Stimulated activated CD8-positive, alpha-beta memory T cell treated with anti-CD3 and anti-CD28 coated beads, Interleukin-4, amount 100 ng/mL, for 1 hour (primary cell): ENCODE results near the gene BICDL2.

Experiments
- DNase-seq, 2 donors: peaks; one replicate each; pipeline ENCODE4 v3.0.0-alpha.2; 2020; ENCODE audit warnings: low read depth in 2 of 2, low spot score in 1 of 2

Gene BICDL2

DNA sequence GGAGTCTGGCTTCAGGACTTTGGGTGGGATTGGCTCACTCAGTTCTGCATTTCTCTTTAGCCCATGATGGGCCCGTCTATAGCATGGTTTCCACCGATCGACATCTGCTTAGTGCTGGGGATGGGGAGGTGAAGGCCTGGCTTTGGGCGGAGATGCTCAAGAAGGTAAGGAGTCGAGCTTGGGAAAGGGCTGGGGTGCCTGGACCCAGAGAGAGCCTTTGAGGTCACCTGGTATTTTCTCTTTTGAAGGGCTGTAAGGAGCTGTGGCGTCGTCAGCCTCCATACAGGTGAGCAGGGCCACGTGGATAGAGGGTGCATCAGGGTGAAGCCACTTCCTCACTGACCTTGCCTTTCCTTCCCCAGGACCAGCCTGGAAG, 10.8 kb downstream of the BICDL2 start:
- DNase-seq: no peak

DNA sequence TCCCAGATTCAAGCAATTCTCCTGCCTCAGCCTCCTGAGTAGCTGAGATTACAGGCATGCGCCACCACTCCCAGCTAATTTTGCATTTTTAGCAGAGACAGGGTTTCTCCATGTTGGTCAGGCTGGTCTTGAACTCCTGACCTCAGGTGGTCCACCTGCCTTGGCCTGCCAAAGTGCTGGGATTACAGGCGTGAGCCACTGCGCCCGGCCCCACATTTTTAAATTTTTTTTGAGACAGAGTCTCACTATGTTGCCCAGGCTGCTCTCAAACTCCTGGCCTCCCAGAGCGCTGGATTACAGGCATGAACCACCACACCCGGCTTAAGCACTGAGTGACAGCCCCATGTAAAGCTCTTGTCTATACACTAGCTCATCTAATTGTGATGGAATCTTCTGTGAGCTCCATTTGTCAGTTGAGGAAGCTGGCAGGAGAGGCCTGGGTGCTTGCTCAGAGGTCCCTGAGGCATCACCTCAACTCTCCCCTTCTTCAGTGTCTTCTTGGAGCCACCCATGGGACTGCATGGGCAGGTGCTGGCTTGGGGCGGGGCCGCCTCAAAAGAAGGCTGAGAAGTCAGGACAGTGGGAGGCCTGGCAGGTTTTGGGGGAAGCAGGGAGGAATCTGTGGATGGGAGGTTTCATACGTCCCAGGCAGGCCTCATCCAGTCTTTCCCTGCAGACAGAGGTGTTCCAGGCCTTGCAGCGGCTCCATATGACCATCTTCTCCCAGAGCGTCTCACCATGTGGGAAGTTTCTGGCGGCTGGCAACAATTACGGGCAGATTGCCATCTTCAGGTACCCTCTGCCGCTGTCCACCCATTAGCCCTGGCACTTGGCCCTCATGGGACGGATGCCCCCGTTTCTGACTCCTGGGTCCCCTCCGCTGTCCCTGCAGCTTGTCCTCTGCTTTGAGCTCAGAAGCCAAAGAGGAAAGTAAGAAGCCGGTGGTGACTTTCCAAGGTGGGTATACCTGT, 11.4 kb downstream of the BICDL2 start:
- DNase-seq: no peak

DNA sequence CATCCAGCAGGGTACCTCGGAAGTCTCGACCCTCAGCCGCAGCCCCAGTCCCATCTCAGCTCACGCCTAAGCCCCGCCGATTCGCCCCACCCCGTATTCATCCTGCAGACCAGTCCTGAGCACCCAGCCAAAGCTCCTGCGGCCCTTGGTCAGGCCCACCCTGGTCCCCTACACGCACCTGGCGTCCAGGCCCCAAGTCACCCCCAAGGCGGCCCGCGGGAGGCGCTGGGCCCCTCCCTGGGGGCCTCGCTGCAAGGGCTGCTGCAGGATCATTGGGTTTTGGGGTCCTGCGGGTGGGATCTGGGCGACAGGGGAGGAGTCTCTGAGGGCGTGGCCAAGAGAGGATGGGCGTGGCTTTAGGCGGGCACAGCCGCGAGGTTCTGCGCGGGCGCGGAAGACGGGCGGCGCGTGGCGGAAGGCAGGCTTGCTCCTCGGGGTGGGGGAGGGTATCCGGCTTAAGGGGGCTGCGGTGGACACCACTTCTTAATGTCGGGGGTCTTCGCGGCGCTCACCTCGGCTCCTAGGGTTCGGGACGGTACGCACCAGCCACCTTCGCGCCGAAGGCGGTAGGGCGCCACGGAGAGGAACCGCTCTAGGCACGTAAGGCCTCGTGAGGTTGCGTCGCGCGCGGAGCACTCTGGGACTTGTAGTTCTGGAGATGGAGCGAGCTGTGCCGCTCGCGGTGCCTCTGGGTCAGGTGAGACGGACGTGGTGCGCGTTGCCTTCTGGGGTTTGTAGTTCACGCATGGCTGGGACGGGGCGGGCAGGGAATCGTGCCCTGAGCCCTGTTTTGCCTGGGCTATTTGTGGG, 12.9 kb downstream of the BICDL2 start, which contains the start of the genes HCFC1R1 and THOC6:
HCFC1R1 (minus strand) TSS at position 274 of the 810 bp plus-strand sequence; CDS start at position 273, 1 bp downstream.
THOC6 (plus strand) TSS at position 367 of the 810 bp plus-strand sequence; CDS start at position 659, 292 bp downstream.
- peak; percentile 83 to 88 for DNase-seq

DNA sequence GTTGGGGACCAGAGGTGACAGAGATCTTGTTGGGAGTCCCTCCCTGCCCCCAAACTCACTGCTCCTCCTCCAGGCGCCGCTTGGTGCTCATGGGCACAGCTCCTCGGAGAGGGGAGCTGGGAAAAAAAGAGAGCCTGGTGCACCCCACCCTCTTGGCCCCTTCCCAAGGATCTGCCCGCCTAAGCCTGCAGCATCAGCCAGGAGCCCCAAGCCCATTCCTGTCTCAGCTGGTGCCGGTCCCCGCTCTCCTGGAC, 13.4 kb downstream of the BICDL2 start:
- DNase-seq: no peak

DNA sequence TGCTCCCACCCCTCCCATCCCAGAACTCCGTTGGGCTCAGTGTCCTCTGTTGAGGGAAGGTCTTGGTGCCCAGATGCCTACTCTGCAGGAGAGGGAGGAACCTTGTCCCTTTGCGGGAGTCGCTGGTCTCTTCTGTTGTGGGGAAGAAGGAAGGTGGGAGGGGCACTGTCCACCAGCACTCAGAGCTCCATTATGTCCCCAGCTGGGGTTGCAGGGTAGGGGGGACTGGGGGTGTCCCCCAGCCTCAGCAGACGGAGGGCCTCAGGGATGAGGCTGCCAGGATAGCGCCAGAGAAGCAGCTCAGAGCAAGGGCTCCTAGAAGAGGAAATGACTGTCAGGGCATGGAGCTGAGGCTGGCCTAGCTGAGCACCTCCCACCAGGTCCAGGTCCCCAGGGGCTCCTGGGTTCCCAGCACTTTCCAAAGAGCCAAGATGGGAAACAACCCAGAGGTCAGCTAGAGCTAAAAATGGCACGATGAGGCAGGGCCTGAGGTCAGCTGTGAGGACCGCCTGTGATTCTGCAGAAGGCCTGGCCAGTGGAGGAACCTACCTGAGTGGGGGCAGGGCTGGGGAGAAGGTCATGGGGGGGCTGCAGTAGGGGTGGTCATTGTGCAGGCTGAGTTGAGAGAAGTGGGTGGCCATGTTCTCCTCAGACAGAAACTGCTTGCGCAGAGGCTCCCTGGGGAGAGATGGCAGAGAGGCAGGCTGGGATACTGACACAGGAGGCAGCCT, 13.9 kb downstream of the BICDL2 start:
- no peak for DNase-seq

DNA sequence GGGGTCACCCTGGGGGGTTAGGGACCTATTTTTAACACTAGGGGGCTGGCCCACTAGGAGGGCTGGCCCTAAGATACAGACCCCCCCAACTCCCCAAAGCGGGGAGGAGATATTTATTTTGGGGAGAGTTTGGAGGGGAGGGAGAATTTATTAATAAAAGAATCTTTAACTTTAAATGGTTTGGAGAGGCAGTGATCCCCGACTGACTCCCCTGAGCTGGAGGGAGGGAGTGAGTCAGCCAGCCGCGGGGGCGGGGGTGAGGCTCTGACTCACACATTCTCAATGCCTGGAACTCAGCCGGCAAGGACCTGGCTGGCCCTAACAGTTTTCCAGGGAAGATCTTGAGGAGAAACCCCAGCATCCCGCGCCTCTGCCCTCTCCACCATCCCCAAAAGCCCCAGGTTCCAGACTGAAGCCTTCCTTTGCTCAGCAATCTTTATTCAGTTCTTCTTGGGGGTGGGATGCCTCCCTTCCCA, 14.5 kb downstream of the BICDL2 start:
- DNase-seq: peak; percentile 69 to 76

DNA sequence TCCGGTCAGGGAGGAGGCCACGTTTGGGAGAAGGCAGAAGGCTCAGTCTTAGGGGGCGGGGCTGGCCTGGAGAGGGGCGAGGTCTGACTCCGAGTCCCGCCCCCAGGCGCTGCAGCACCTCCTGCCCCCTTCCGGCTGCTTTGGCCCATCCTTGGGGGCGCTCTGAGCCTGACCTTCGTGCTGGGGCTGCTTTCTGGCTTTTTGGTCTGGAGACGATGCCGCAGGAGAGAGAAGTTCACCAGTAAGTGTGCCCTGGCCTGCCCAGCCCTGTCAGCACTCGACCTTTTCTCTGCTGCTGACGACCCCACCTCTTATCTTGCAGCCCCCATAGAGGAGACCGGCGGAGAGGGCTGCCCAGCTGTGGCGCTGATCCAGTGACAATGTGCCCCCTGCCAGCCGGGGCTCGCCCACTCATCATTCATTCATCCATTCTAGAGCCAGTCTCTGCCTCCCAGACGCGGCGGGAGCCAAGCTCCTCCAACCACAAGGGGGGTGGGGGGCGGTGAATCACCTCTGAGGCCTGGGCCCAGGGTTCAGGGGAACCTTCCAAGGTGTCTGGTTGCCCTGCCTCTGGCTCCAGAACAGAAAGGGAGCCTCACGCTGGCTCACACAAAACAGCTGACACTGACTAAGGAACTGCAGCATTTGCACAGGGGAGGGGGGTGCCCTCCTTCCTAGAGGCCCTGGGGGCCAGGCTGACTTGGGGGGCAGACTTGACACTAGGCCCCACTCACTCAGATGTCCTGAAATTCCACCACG, 15.1 kb downstream of the BICDL2 start:
- peak in 1 of 2 donors; percentile 61 for DNase-seq

DNA sequence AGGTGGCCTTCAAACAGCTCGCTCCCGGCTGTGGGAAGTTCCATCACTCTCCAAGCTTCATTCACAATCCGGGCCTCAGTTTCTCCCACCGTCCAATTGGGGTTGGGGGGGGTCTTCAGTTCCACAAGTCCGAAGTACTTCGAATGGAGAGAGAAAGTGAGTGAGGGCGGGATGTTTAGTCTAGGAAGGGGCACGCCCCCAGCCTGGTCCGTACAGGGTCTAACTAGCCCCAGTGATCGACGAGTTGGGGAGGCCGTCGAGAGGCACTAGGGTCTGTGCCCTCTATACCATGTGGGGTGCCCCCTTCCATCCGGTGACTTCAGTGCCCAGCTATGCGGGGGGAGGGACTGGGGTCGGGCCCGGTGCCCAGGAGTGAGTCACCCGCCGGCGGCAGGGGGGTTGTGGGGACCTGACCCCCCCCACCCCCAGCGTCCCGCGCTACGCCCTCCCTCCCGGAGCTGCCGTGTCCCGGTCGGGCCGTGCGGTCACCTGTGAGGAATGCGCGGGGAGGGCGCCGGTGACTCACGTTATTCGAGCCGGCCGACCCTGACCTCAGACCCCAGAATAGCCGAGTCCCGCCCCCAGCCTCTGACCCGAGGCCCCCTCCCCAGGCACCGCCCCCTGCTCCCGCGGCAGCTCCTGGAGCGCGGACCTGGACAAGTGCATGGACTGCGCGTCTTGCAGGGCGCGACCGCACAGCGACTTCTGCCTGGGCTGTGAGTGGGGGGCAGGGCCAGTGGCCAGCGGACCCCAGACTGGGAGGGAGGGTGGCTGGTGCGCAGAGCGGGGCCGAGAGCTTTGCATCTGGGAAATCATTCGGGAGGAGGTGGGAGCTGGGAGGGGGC, 15.9 kb downstream of the BICDL2 start:
- DNase-seq: peak; percentile 49 to 55

DNA sequence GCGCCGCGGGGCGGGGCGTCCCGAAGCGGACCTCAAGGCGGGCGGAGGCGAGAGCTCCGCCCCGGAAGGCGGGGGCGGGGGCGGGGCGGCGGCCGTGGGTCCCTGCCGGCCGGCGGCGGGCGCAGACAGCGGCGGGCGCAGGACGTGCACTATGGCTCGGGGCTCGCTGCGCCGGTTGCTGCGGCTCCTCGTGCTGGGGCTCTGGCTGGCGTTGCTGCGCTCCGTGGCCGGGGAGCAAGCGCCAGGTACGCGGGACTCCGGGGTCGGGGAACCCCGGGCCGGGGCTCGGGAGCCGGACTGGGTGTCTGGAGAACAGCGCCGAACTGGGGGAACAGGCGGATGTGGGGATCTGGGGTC, 16.5 kb downstream of the BICDL2 start, which contains the start of gene TNFRSF12A:
TNFRSF12A (plus strand) TSS at position 122 of the 357 bp plus-strand sequence; CDS start at position 152, 30 bp downstream.
- DNase-seq: peak in 1 of 2 donors; percentile 36

DNA sequence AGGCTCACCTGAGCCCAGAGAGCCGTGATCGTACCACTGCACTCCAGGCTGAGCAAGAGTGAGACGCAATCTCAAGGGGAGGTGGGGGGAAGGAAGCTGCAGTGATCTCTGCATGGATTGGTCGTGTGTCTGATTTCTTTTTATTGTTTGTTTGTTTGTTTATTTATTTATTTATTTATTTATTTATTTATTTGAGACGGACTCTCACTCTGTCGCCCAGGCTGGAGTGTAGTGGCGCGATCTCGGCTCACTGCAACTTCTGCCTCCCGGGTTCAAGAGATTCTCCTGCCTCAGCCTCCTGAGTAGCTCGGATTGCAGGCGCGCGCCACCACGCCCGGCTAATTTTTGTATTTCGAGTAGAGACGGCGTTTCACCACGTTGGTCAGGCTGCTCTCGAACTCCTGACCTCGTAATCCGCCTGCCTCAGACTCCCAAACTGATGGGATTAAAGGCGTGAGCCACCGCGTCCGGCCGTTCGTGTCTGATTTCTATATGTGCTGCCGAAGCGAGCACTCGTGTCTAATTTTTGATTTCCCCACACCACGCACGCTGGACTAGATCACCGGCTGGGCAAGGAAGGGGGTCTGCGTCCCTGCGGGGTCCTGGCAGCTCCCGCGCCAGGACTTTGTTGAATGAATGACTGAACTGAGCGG, 17.0 kb downstream of the BICDL2 start:
- no peak for DNase-seq

DNA sequence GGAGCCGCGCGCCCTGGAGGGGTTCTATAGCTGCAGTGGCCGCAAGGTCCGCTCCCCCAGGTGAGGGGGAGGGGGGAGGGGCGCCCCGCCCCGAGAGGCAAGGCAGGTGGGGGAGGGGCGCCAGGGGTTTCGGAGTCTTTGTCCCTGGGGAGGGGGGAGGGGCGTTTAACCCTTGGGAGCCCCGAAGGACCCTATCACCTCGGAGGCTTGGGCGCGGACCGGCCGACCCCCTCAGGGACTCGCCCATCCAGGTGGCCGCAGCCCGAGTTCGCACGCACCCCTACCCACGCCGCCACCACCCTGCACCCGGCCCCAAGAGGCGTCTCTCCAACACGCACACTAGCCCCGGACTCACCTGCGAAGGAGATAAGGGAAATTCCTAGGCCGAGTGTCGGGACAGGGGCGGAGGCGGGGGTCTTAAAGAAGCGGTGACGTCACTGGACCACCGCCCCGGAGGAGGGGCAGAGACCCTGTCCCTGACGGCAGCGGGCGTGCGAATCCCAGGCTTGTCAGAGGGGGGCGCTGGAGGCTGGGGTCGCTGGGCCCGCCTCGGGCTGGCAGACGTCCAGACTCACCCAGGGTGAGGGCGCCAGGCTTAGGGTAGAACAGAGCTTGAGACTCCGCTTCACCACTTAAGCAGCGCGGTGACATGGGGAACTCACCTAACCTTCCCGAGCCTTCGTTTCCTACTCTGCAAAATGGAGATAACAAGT, 18.8 kb downstream of the BICDL2 start, which contains the start of gene CLDN6:
CLDN6 (minus strand) TSS at position 390 of the 713 bp plus-strand sequence. CDS start 2,162 bp downstream, outside the sequence.
- no peak for DNase-seq

DNA sequence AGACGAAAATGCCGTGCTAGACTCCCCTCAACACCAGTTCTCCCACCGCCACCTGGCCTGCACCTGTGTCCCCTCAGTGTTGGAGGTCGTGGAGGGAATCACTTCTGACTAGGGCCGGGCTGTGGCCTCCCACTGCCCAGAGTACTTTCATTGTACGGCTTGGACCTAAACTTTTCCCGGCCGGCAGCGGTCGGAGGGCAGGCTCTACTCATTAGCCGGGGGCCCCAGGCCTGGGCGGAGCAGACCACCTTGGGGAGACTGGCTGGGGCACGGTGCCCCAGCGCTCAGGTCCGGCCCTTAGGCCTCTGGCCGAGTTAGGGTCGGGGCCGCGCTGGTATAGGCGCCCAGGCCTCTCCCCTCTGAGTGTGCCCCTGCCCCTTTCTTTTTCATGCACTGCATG, 19.4 kb downstream of the BICDL2 start:
- DNase-seq: no peak

DNA sequence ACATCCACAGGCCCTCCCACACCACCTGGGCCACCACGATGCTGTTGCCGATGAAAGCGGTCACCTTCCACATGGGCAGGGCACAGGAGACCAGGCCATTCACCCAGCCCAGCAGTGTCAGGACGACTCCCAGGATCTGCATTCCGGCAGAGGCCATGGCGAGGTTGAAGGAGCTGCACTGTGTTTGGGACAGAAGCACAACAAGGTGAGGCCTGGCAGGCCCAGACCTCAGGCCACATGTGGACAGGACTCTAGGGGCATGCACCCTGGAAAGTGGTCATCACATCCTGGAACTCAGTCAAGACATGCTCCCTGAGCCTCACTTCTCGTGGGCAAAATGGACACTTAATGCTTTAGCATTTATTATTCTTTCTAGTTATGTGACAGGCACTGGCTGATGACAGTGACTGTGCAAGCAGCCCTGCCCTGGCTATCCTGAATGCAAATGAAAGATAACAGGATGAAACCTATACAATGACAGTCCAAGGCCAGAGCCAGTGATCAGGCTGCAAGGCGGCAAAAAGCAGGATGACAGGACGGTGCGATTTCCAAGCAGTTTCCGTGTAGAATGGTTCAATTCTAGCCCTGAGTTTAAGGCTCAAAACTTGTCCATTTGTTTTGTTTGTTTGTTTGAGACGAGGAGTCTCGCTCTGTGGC, 20.8 kb downstream of the BICDL2 start:
- DNase-seq: no peak

DNA sequence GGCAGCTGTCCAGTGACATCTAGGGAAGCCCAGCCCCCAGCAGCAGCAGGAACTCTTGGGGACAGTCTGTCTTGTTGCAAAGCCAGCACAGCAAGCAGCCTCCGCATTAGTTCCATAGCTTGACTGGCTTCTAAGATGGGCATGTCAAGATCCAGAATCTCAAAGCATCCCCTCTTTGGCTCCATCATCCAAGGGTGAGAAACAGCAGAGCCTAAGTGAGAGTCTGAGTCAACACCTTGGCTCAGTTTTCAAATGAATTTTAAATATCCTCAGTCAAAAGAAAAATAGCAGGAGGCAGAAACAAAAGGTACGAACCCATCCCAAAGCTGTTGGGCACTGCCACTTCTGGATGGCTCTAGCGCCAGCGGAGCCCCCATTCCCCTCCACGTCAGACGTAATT, 21.8 kb downstream of the BICDL2 start:
- DNase-seq: no peak

DNA sequence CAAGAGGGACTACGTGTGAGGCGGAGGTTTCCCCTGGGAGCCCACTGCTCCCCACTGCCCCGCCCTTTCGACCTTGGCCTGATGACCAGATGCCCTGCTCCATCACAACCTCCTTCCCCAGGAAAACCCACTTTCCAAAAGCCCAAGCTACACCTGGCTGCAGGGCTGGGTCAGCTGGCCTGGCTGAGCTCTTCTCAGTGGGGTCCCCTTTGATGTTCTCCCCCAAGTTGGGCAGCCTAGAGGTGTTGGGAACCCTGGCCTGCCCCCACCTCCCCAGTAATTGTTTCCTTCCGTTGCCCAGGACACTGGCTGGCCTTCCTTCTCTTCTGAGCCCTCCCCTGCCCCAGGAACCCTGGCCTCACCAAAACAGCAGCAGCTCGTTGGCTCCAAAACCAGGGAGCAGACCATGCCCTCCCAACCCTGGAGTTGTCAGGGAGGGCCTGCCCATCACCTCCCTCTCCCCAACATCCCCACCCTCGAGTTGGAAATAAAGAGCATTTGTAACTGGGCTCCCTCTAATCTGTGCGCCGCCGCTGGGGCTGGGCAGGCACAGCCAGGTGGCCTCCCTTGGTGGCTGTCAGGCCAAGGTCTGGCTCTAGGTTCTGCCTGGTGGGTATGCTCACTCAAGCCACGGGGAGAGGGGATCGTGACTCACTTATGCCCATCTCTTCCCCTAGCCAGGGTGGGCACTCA, 22.6 kb downstream of the BICDL2 start:
- no peak for DNase-seq

DNA sequence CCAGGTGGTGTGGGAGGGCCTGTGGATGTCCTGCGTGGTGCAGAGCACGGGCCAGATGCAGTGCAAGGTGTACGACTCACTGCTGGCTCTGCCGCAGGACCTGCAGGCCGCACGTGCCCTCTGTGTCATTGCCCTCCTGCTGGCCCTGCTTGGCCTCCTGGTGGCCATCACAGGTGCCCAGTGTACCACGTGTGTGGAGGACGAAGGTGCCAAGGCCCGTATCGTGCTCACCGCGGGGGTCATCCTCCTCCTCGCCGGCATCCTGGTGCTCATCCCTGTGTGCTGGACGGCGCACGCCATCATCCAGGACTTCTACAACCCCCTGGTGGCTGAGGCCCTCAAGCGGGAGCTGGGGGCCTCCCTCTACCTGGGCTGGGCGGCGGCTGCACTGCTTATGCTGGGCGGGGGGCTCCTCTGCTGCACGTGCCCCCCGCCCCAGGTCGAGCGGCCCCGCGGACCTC, 23.2 kb downstream of the BICDL2 start:
- DNase-seq: no peak

DNA sequence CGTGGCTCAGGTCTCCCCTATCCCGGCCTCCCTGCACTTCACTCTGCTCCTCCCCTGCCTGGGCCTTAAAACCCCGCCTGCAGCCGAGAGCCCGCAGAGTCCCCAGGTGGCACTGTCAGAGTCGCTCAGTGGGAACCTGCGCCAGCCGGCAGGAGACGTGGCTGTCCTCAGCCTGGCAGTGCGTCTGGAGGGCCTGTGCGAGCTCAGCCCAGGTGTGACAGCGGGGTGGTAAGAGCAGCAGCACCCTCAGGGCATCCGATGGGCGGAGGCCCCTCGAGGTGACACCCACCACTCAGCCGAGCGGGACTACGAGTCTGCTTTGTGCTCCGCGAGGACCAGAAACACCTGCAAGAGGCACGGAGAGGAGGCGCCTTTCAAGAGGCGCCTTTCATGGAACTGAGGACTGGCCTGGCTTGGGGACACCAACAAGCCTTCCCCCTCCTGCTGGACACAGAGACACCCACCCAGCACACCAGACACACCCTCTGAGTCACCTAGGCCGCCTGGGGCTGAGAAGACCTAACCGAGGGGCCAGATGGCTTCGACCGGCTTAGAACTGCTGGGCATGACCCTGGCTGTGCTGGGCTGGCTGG, 23.8 kb downstream of the BICDL2 start, which contains the start of gene CLDN9:
CLDN9 (plus strand) TSS at position 96 of the 593 bp plus-strand sequence; CDS start at position 536, 440 bp downstream.
- no peak for DNase-seq
